Ectodermal cell (in vitro differentiated cells): Measurements from ENCODE around the gene DTL. TPM values are rescaled to one million over a fixed set of nuclear protein-coding genes. Genes with fewer than 3 reads are reported as not detected.
"Not testable (repeated sequence)": the region's sequence is repeated elsewhere in the genome, so short reads cannot be mapped to it uniquely, and the experiment has no call there.

Source experiments
- H3K27ac ChIP-seq: 2 replicates; pipeline ENCODE4 v1.7.0; 2013; ENCODE audit warnings: mild to moderate bottlenecking, low read depth, low read length; ENCODE audit not compliant: insufficient read depth, poor library complexity, severe bottlenecking
- H3K27me3 ChIP-seq: 2 replicates; pipeline ENCODE4 v1.7.0; 2013; ENCODE audit warnings: mild to moderate bottlenecking, low read length; ENCODE audit not compliant: insufficient read depth, control insufficient read depth, poor library complexity, severe bottlenecking
- H3K36me3 ChIP-seq: one replicate; pipeline ENCODE4 v1.7.0; 2013; ENCODE audit warnings: low read length; ENCODE audit not compliant: control insufficient read depth, insufficient read depth
- H3K4me1 ChIP-seq: one replicate; pipeline ENCODE4 v1.7.0; 2013; ENCODE audit warnings: low read length; ENCODE audit not compliant: control insufficient read depth, insufficient read depth
- H3K4me3 ChIP-seq: 2 replicates; pipeline ENCODE4 v1.7.0; 2013; ENCODE audit warnings: low read depth, low read length, control low read depth; ENCODE audit not compliant: insufficient read depth
- H3K9me3 ChIP-seq: 2 replicates; pipeline ENCODE4 v1.7.0; 2013; ENCODE audit warnings: mild to moderate bottlenecking, low read length, moderate library complexity; ENCODE audit not compliant: control insufficient read depth
- WGBS, 2 experiments: methylation state at CpG; one replicate each; pipeline ENCODE4 v1.1.7; 2013; ENCODE audit warnings: missing lambda C conversion rate in 2 of 2; 5-methylcytosine and 5-hydroxymethylcytosine counted together
- polyA plus RNA-seq, 4 experiments: library from polyadenylated mRNA; stranded (reverse); fragments of 50-300 nt; gene quantifications; one replicate each; pipeline ENCODE4 v1.2.3, GENCODE V29; 2013

Gene DTL, protein sequence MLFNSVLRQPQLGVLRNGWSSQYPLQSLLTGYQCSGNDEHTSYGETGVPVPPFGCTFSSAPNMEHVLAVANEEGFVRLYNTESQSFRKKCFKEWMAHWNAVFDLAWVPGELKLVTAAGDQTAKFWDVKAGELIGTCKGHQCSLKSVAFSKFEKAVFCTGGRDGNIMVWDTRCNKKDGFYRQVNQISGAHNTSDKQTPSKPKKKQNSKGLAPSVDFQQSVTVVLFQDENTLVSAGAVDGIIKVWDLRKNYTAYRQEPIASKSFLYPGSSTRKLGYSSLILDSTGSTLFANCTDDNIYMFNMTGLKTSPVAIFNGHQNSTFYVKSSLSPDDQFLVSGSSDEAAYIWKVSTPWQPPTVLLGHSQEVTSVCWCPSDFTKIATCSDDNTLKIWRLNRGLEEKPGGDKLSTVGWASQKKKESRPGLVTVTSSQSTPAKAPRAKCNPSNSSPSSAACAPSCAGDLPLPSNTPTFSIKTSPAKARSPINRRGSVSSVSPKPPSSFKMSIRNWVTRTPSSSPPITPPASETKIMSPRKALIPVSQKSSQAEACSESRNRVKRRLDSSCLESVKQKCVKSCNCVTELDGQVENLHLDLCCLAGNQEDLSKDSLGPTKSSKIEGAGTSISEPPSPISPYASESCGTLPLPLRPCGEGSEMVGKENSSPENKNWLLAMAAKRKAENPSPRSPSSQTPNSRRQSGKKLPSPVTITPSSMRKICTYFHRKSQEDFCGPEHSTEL
- polyA plus RNA-seq (2013, experiment 1 of 4), result 63.2 TPM
- polyA plus RNA-seq (2013, experiment 2 of 4), result 59.2 TPM
- polyA plus RNA-seq (2013, experiment 3 of 4), result 44.7 TPM
- 39.1 TPM for polyA plus RNA-seq (2013, experiment 4 of 4)

DNA sequence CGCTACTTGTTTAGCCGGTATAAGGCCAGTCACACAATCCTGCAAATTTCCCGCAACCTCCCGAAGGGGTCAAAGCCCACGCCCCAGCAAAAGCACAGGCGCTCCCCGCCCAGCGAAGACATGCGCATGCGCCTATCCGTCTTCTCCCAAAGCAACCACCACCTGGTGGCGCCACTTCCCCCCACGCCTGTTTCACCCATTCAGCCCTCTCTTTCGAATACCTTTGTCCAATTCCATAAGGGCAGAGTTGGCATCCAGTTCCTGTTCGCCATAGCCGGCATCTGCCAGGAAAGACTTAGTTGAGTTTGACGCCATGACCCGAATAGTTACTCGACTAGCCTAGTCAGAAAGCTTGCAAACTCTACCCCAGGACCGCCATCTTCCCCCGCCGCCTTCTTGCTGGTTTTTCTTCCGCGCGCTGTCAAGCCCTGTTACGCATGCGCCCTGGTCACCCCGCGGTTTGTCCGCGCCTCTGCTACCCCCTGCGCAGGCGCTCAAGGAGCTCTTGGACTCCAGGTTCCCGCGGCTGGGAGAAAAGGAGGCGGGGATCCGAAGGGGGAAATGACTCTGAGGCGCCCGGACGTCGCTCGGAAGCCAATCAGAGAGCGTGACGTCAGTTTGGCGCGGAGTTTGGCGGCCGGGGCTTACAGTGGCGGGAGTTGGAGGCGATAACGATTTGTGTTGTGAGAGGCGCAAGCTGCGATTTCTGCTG is at the start of gene DTL, which contains the start of gene INTS7:
TSS of gene DTL (plus strand) at position 626 of the 712 bp plus-strand sequence. CDS start 143 bp downstream, outside the sequence.
TSS of gene INTS7 (minus strand) at position 435 of the 712 bp plus-strand sequence. CDS start at position 315, 120 bp downstream.
- WGBS, 2 experiments, result 0% methylated on average over 53 of the region's 53 CpGs
- Histone ChIP-seq H3K9me3 (no peaks in the 10 kb centered on the region), H3K4me3 (peak within 1 kb of the TSS; percentile 88), H3K27ac (peak within 1 kb of the TSS; percentile 88), H3K27me3 (no peaks in the 10 kb centered on the region), H3K4me1 (peaks cover 16% of the 10 kb centered on the region), H3K36me3 (no peaks in the 10 kb centered on the region)

DNA sequence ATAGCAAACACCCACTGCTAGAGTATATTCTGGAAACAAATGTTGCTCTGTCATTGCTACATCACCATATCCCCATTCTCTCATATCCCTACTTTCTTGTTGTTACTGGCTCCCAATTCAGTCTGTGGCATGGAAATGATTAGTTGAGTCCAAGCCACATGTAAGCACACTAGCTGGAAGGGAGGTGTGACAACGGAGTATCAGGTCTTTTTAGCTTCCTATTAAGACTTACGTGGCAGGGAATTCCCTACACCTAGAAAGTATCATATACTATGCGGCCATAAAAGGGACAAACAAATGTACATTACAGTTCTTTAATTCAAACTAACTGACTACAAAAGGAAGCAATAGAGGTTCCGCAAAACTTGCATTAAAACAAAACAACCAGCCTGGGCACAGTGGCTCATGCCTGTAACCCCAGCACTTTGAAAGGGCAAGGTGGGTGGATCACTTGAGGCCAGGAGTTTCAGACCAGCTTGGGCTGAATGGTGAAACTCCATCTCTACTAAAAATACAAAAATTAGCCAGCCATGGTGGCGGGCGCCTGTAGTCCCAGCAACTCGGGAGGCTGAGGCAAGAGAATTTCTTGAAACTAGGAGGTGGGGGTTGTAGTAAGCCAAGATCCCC is 48.8 kb upstream of the DTL start:
- 94 to 96% methylated on average over 6 to 7 of the region's 7 CpGs for WGBS, 2 experiments
- no peak overlapping the region for H3K4me3 ChIP-seq

DNA sequence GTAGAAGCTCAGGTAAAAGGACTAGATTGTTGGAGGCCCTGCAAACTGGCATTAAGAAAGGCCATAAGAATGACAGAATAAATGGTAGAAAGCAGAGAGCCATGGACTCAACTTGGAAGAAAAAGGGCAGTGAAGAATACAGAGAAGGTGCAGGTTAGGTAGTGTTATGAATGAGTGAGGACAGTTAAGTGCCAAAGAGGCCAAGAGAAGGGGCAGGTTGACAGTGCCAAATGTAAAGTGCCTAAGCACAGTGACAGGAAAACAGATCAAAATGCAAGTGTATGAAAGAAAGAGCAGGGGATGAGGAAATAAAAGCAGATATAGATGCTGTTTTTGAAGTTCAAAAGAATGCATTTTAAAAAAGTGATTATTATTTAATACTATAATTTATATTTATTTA is 43.9 kb upstream of the DTL start:
- H3K36me3 ChIP-seq, result no peaks in the 10 kb centered on the region
- no peaks in the 10 kb centered on the region for H3K27me3 ChIP-seq
- H3K27ac ChIP-seq, result no peak overlapping the region
- no peak overlapping the region for H3K4me3 ChIP-seq
- H3K4me1 ChIP-seq, result no peaks in the 10 kb centered on the region
- H3K9me3 ChIP-seq, result no peaks in the 10 kb centered on the region

More for the DNA sequence above, 48.8 kb upstream of the DTL start:
- Histone ChIP-seq H3K4me1 (no peaks in the 10 kb centered on the region), H3K36me3 (no peaks in the 10 kb centered on the region), H3K9me3 (no peaks in the 10 kb centered on the region), H3K27me3 (no peaks in the 10 kb centered on the region), H3K27ac (no peak overlapping the region)

DNA sequence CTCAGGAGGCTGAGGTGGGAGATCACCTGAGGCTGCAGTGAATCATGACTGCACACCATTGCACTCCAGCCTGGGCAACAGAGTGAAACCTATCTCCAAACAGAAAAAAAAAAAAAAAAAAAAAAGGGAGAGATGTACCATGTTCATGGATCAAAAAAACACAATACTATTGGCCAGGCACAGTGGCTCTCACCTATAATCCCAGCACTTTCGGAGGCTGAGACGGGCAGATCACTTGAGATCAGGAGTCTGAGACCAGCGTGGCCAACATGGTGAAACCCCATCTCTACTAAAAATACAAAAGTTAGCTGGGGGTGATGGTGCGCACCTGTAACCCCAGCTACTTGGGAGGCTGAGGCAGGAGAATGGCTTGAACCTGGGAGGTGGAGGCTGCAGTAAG is 38.1 kb upstream of the DTL start:
- not testable (repeated sequence) for H3K27me3 ChIP-seq, H3K4me3 ChIP-seq, H3K27ac ChIP-seq, H3K4me1 ChIP-seq, H3K9me3 ChIP-seq, H3K36me3 ChIP-seq
- 96 to 99% methylated on average over 4 of the region's 4 CpGs for WGBS, 2 experiments

DNA sequence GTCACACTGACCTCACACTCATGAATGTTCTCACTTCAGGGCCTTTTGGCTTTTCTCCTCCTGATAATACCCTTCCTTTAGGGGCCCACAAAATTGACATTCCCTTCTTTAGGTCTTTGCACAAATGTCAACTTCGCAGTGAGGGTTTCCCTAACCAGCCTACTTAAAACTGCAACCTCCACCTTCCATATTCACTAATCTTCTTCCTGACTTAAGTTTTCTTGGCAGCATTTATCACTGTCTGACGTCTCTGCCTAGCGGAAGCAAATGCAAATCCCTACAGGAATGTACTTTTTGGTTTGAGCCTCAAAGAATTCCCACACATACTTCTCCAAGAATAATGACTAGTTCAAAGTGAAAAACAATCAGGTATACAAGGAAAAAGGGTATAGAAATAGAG is 33.0 kb upstream of the DTL start:
- 75 to 76% methylated on average over 3 of the region's 3 CpGs for WGBS, 2 experiments
- H3K9me3 ChIP-seq, result no peaks in the 10 kb centered on the region
- peaks cover 10% of the 10 kb centered on the region for H3K36me3 ChIP-seq
- H3K4me3 ChIP-seq, result no peak overlapping the region
- no peaks in the 10 kb centered on the region for H3K4me1 ChIP-seq
- no peak overlapping the region for H3K27ac ChIP-seq
- no peaks in the 10 kb centered on the region for H3K27me3 ChIP-seq

DNA sequence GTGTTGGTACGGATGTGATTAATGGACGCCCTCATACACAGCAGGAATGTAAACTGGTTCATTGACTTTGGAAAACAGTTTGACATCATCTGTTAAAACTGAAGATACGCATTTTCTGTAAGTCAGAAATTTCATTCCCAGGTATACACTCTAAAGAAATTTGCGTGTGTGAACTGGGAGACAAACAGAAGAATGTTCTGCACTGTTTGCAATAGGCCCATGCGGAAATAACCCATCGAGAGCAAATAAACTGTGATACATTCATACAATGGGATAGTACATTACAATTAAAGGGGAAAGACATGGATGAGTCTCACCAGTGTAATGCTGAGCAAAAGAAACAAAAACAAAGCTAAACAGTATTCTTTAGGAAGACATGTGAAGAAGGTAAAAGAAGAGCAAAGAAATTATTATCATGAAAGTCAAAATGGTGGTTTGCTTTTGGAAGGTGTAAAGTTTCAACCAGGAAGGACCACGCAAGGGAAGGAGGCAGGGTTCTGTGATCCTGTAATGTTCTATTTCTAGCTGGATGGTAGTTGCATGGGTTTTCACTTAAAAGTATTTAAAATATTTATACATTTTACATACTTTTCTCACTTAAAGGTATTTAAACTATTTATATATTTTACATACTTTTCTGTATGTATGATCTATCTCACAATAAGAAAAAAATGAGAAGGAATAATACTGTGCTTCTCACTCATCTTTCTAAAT is 30.5 kb upstream of the DTL start:
- Histone ChIP-seq H3K27ac (no peak overlapping the region), H3K36me3 (peaks cover 3% of the 10 kb centered on the region), H3K27me3 (no peaks in the 10 kb centered on the region), H3K9me3 (no peaks in the 10 kb centered on the region), H3K4me3 (no peak overlapping the region), H3K4me1 (no peaks in the 10 kb centered on the region)
- WGBS, 2 experiments, result 87 to 91% methylated on average over 7 of the region's 7 CpGs

DNA sequence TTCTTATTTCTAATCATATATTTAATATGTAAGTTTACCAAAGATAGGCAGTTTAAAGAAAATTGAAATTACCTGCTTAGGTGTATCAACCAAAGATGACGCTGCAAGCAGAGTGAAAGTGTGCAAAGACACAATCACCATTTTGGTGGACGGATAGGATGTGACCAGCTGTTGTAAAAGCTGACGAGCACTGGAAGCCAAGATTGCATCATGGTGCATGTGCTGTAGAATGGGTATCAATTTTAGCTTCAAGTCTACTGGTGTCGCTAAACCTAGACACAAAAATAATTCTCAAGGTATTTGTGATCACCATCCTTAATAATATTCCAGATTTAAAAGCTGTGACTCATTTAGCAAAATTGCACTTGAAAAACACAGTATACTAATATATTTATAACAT is 28.4 kb upstream of the DTL start:
- H3K4me3 ChIP-seq, result no peak overlapping the region
- no peaks in the 10 kb centered on the region for H3K9me3 ChIP-seq
- H3K36me3 ChIP-seq, result peaks cover 6% of the 10 kb centered on the region
- no peaks in the 10 kb centered on the region for H3K4me1 ChIP-seq
- 93 to 97% methylated on average over 4 of the region's 4 CpGs for WGBS, 2 experiments
- H3K27ac ChIP-seq, result no peak overlapping the region
- H3K27me3 ChIP-seq, result no peaks in the 10 kb centered on the region

DNA sequence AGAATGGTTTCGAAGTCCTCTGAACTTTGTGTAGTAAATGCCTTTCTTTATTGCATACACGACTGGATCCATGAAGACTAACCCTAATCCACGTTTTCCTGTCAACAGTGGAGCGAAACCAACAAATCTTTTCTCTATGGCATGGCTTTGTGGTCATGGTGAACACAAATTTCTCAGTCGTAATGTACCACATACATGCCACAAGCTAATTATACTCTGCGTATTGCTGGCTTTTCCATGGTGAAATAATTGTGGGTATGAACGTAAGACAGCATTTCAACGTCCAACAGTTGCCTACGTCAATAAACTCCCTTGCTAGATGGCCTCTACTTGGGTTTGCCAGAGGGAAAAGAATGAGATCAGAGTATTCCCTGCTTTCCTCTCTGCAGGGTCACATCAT is 27.7 kb upstream of the DTL start:
- Histone ChIP-seq H3K36me3 (peaks cover 6% of the 10 kb centered on the region), H3K27me3 (no peaks in the 10 kb centered on the region), H3K9me3 (no peaks in the 10 kb centered on the region), H3K27ac (no peak overlapping the region), H3K4me1 (no peaks in the 10 kb centered on the region), H3K4me3 (no peak overlapping the region)
- WGBS, 2 experiments, result 93 to 96% methylated on average over 9 of the region's 9 CpGs

DNA sequence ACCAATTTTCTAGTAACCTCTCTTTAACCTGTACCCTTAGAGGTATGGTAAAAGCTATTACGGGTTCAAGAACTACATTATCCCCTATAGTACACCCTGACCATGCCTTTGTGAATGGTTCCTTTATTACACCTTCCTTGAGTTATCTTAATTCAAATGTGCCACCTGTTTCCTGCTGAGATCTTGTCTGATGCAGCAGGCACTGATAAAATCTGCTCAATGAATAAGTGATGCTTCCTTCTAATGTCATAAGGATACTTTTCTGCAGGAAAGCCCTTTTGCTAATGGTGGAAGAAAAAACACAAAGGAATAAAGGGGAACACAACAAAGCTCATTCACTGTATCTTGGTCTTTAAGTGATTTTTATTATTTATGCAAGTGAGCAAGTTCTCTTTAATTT is 26.0 kb upstream of the DTL start:
- Histone ChIP-seq H3K9me3 (no peaks in the 10 kb centered on the region), H3K27me3 (no peaks in the 10 kb centered on the region), H3K4me3 (no peak overlapping the region), H3K36me3 (peaks cover 6% of the 10 kb centered on the region), H3K27ac (no peak overlapping the region), H3K4me1 (no peaks in the 10 kb centered on the region)
- 96 to 100% methylated on average over 1 of the region's 1 CpG for WGBS, 2 experiments
